ENCODE measurements around the gene TBRG4.

Gene TBRG4

GRCh38 chr7:45140827-45141226 lies 29.3 kb upstream of the TBRG4 start:
- DNase-seq, result no peak

- DNase-seq, result no peak
Observed at GRCh38 chr7:45138433-45139267, 27.2 kb upstream of the TBRG4 start.

- peak; percentile 17 for DNase-seq
Observed at GRCh38 chr7:45136106-45137060, 24.9 kb upstream of the TBRG4 start.

GRCh38 chr7:45133877-45134276 lies 22.4 kb upstream of the TBRG4 start:
- no peak for DNase-seq

- DNase-seq, result no peak
Observed at GRCh38 chr7:45133352-45133751, 21.9 kb upstream of the TBRG4 start.

GRCh38 chr7:45132708-45133320 lies 21.3 kb upstream of the TBRG4 start:
- no peak for DNase-seq

- no peak for DNase-seq
Observed at GRCh38 chr7:45131891-45132290, 20.4 kb upstream of the TBRG4 start.

GRCh38 chr7:45130910-45131309 lies 19.4 kb upstream of the TBRG4 start:
- DNase-seq, result no peak

- DNase-seq, result no peak
Observed at GRCh38 chr7:45129906-45130305, 18.4 kb upstream of the TBRG4 start.

GRCh38 chr7:45129181-45129800 lies 17.8 kb upstream of the TBRG4 start:
- no peak for DNase-seq

GRCh38 chr7:45126920-45127319 lies 15.4 kb upstream of the TBRG4 start:
- DNase-seq, result no peak

- no peak for DNase-seq
Observed at GRCh38 chr7:45126201-45126600, 14.7 kb upstream of the TBRG4 start.

- no peak for DNase-seq
Observed at GRCh38 chr7:45125193-45125904, 13.9 kb upstream of the TBRG4 start.

GRCh38 chr7:45123913-45124710 lies 12.6 kb upstream of the TBRG4 start:
- DNase-seq, result no peak

- DNase-seq, result no peak
Observed at GRCh38 chr7:45122975-45123860, 11.7 kb upstream of the TBRG4 start.

GRCh38 chr7:45119550-45119949 lies 8.1 kb upstream of the TBRG4 start:
- DNase-seq, result no peak

GRCh38 chr7:45118889-45119331 lies 7.4 kb upstream of the TBRG4 start:
- no peak for DNase-seq

GRCh38 chr7:45118292-45118691 lies 6.8 kb upstream of the TBRG4 start:
- DNase-seq, result no peak

- DNase-seq, result no peak
Observed at GRCh38 chr7:45117582-45117981, 6.1 kb upstream of the TBRG4 start.

- no peak for DNase-seq
Observed at GRCh38 chr7:45116048-45116447, 4.6 kb upstream of the TBRG4 start.
